T-cell (primary cell): ENCODE measurements around the gene CASTOR1. TPM values are rescaled to one million over a fixed set of nuclear protein-coding genes. Genes with fewer than 3 reads are reported as not detected.
A peak's percentile ranks its signal among the peaks of the same experiment; 100 is the strongest.

Experiments
- ATAC-seq, 4 experiments: fragments of 200-7000 bp in 3 of 4; fragments of 150-1000 bp in 1 of 4; cut with Tn5 transposase; replicated peaks in 1 of 4; 1 replicate in 3 of 4; 2 replicates in 1 of 4; pipeline ENCODE4 v1.10.0; 2021; ENCODE audit warnings: moderate library complexity in 3 of 4, mild to moderate bottlenecking in 2 of 4, moderate number of reproducible peaks in 1 of 4
- CTCF ChIA-PET, 2 donors: fragments of 300-600 bp; sonication (Branson Sonifier 250); formaldehyde crosslinking; loops; one replicate each; lab custom pipeline; 2022; ENCODE audit warnings: antibody characterized with exemption in 2 of 2; lab: Charles Lee
- POLR2A ChIA-PET, 2 donors: fragments of 300-600 bp; sonication (Branson Sonifier 250); formaldehyde crosslinking; loops; one replicate each; lab custom pipeline; 2022; ENCODE audit warnings: antibody characterized with exemption in 2 of 2; lab: Charles Lee
- DNase-seq, 35 experiments: peaks; one replicate each; pipeline versions ENCODE4 v3.0.0 to v3.0.0-alpha.2; 2013 to 2023
- H3K27ac ChIP-seq: one replicate; pipeline ENCODE4 v1.5.1; 2013; ENCODE audit warnings: low read length
- H3K27me3 ChIP-seq, 2 experiments: replicated peaks in 1 of 2; 1 replicate in 1 of 2; 2 replicates in 1 of 2; pipeline versions ENCODE4 v1.6.1 to v1.7.0; 2013; ENCODE audit warnings: low read length in 1 of 2, mixed read lengths in 1 of 2; ENCODE audit not compliant: control insufficient read depth in 2 of 2, insufficient read depth in 2 of 2; ENCODE audit errors: extremely low read depth in 1 of 2
- H3K36me3 ChIP-seq, 2 donors: 1 replicate in 1 of 2; 2 replicates in 1 of 2; pipeline versions ENCODE4 v1.6.1 to v1.7.0; 2013; ENCODE audit warnings: low read length in 1 of 2; ENCODE audit not compliant: control insufficient read depth in 2 of 2, insufficient read depth in 1 of 2; ENCODE audit errors: extremely low read depth in 1 of 2
- H3K4me1 ChIP-seq, 2 experiments: 1 replicate in 1 of 2; 2 replicates in 1 of 2; pipeline versions ENCODE4 v1.6.1 to v1.7.0; 2013; ENCODE audit warnings: low read length in 2 of 2, mixed read lengths in 1 of 2; ENCODE audit not compliant: insufficient read depth in 2 of 2, control insufficient read depth in 1 of 2; ENCODE audit errors: extremely low read depth in 1 of 2
- H3K4me3 ChIP-seq, 2 donors: 1 replicate in 1 of 2; 2 replicates in 1 of 2; pipeline versions ENCODE4 v1.5.1 to v1.7.0; 2013; ENCODE audit warnings: mild to moderate bottlenecking in 2 of 2, low read length in 1 of 2, moderate library complexity in 1 of 2; ENCODE audit not compliant: control insufficient read depth in 1 of 2; ENCODE audit errors: extremely low read depth in 1 of 2
- H3K9me3 ChIP-seq: 2 replicates; pipeline ENCODE4 v1.7.0; 2013
- H3K27ac Mint-ChIP-seq, 2 donors: one replicate each; pipeline ENCODE4 v1.8.0; 2020 to 2021; ENCODE audit warnings: mild to moderate bottlenecking in 2 of 2, mixed read lengths in 2 of 2
- H3K27me3 Mint-ChIP-seq, 2 donors: one replicate each; pipeline ENCODE4 v1.8.0; 2021 to 2022; ENCODE audit warnings: mixed read lengths in 2 of 2
- H3K36me3 Mint-ChIP-seq: one replicate; pipeline ENCODE4 v1.8.0; 2021; ENCODE audit warnings: mixed read lengths
- H3K4me1 Mint-ChIP-seq, 3 donors: one replicate each; pipeline ENCODE4 v1.8.0; 2020 to 2022; ENCODE audit warnings: mixed read lengths in 3 of 3, mild to moderate bottlenecking in 1 of 3
- H3K4me3 Mint-ChIP-seq, 3 donors: one replicate each; pipeline ENCODE4 v1.8.0; 2020 to 2022; ENCODE audit warnings: mild to moderate bottlenecking in 3 of 3, mixed read lengths in 3 of 3, moderate library complexity in 3 of 3
- H3K9me3 Mint-ChIP-seq, 3 donors: one replicate each; pipeline ENCODE4 v1.8.0; 2020 to 2022; ENCODE audit warnings: mixed read lengths in 3 of 3
- WGBS: methylation state at CpG from one replicate; pipeline ENCODE4 v1.1.5; 2013; ENCODE audit warnings: missing lambda C conversion rate; ENCODE audit not compliant: insufficient coverage; 5-methylcytosine and 5-hydroxymethylcytosine counted together
- total RNA-seq, 35 experiments: library from RNA in 6 of 35; stranded (reverse) in 6 of 35; fragments of 120-200 nt in 1 of 35; gene quantifications; one replicate each; pipeline versions ENCODE4 v1.2.1 to v1.2.4 and lab custom pipeline; 2013 to 2026

CASTOR1 gene
- total RNA-seq, 5 donors from 2014 or later (not counting 1 experiment from before 2014, with no cell fraction given): 12.8 to 21.9 (median 16.1) TPM

DNA sequence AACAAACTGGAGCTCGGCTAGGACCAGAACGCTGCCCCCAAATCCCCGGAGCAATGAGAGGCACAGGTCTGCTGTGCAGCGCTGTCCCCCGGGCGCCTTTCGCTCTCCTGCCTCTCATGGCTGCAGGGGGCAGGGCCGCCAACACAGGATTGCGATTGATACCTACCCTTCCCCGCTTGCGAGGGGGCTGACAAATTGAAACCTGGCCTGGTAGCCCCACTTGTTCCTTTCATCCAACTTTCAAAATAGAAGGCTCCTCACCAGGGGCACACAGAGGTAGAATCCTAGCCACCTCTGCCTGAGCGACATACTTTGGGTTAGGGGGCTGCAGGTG, 642 bp upstream of the CASTOR1 start:
- Histone ChIP-seq H3K4me1 (peaks cover 16 to 56% of the 10 kb centered on the region in 2 experiments), H3K9me3 (no peaks in the 10 kb centered on the region), H3K27me3 (no peaks in the 10 kb centered on the region), H3K36me3 (peaks cover 25 to 33% of the 10 kb centered on the region in 2 donors), H3K27ac (peak overlapping the region; percentile 61), H3K4me3 (peak overlapping the region; percentile 66 to 74)
- ATAC-seq (peak; percentile 34 to 50 (median 40)), DNase-seq (peak in 2 of 35 experiments; percentile 26 to 37)
- ChIA-PET POLR2A (interaction anchor here in 1 of 2 donors (0.6 to 1.5 kb wide), 2 partner anchors 67 to 996 kb away, joined by 3 to 5 read pairs; partner anchors contain the start of genes CCDC157 and SF3A1), CTCF (interaction anchor here (0.6 to 4.4 kb wide), 11 partner anchors 17 to 134 kb away, joined by 3 to 83 read pairs (median 7); partner anchors contain the start of genes RNF215 (in 1 of the 2), SEC14L2 (in 1 of the 2) and TBC1D10A (in 1 of the 2))
- H3K27ac Mint-ChIP-seq: peak overlapping the region; percentile 92 to 93
- H3K36me3 Mint-ChIP-seq: peaks cover 21% of the 10 kb centered on the region
- no peaks in the 10 kb centered on the region for H3K27me3 Mint-ChIP-seq
- peaks cover 42 to 52% (median 46%) of the 10 kb centered on the region in 3 donors for H3K4me1 Mint-ChIP-seq
- no peaks in the 10 kb centered on the region for H3K9me3 Mint-ChIP-seq
- peak overlapping the region; percentile 82 to 89 (median 86) for H3K4me3 Mint-ChIP-seq
- 4% methylated on average over 11 of the region's 12 CpGs for WGBS

DNA sequence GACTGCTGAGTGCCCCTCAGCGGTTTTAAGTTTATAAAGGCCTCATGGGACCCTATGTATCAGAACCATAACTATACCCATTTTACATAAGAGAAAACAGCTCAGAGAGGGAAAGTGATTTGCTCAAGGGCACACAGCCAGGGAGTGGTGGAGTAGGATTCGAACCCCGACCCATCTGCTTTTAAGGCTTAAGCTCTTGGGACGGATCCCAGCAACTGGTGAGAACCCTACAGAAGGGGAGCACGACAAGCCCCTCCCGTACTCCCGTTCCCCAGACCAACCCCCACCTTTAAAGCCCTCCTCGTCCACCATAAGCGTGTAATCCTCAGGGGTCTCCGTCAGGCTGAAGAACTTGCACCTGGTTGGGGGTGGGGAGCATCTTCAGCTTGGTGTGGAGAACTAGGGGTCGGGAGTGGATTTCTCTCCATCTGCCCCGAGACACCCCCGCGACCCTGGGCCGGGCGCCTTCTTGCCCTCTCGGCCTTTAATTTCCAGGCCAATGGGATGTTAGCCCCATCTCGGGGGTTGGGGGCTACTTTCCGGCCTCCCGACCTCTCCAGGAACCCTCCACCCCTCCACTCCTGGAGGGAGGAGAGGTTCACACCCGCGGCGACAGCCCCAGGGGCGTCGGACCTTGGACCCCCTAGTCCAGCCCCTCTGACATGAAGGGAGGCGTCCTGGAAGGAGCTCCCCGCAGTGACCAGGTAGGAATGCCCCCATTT, 725 bp downstream of the CASTOR1 start:
- peaks cover 19% of the 10 kb centered on the region for H3K36me3 Mint-ChIP-seq
- H3K27me3 Mint-ChIP-seq: no peaks in the 10 kb centered on the region
- ChIA-PET CTCF (interaction anchor here (0.6 to 4.4 kb wide), 40 partner anchors 14 to 183 kb away, joined by 3 to 83 read pairs (median 5); partner anchors contain the start of genes RNF215 (in 2 of the 2), CCDC157 (in 1 of the 2), SEC14L2 (in 1 of the 2) and SF3A1 (in 1 of the 2)), POLR2A (interaction anchor here (0.5 to 1.5 kb wide), 8 partner anchors 17 to 180 kb away, joined by 3 to 9 read pairs (median 3); partner anchors contain the start of genes CCDC157 (in 2 of the 2) and SF3A1 (in 2 of the 2))
- H3K36me3 ChIP-seq: peaks cover 20 to 21% of the 10 kb centered on the region in 2 donors
- H3K9me3 ChIP-seq: no peaks in the 10 kb centered on the region
- peak overlapping the region; percentile 60 for H3K27ac ChIP-seq
- H3K4me3 Mint-ChIP-seq: peak overlapping the region; percentile 82 to 89 (median 86)
- ATAC-seq (no peak), DNase-seq (peak in 1 of 35 experiments; percentile 28)
- 0% methylated on average over 2 of the region's 27 CpGs for WGBS
- H3K4me1 Mint-ChIP-seq: peaks cover 31 to 46% (median 40%) of the 10 kb centered on the region in 3 donors
- H3K4me3 ChIP-seq: peak overlapping the region; percentile 66 to 74
- H3K4me1 ChIP-seq: peaks cover 16 to 48% of the 10 kb centered on the region in 2 experiments
- H3K9me3 Mint-ChIP-seq: no peaks in the 10 kb centered on the region
- H3K27ac Mint-ChIP-seq: peak overlapping the region; percentile 79 to 82
- no peaks in the 10 kb centered on the region for H3K27me3 ChIP-seq

DNA sequence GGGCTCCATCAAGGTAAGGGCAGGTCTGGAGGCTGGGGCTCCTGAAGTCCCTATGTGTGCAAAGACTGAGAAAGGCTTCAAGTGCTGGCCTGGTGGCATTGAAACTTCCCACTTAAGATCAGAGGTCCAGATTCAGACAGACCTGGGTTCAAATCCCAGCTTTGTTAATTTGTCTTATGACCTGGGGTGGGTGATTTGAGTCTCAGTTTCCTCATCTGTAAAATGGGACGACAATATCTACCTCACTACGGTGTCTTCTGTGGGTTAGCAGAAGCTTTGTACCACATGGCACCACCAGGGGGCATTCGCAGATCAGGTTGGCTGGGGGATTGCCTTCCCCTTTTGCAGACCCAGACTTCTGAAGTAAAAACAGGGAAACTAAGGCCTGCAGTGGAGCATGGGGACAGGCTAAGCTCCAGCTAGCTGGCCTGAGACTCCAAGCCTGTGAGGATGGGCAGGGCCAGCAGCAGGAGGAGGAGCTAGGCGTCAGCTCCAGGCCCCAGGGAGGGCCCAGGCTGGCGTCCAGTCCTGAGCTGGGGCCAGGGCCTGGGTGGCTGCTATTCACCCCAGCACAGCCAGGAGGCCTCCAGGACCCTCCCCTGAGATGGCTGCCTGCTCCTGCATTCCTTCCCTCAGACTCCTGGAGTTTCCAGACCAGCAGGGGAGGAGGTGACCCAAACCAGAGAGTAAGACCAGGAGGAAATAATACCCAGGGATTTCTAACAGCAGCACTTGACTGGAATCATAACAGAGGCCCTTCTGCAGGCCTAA, 1.5 kb downstream of the CASTOR1 start:
- 44% methylated on average over 3 of the region's 5 CpGs for WGBS
- POLR2A ChIA-PET: interaction anchor here (0.5 to 1.5 kb wide), 4 partner anchors 18 to 69 kb away, joined by 3 to 5 read pairs (median 3); partner anchors contain the start of genes CCDC157 (in 1 of the 2) and SF3A1 (in 1 of the 2)
- H3K36me3 Mint-ChIP-seq: peaks cover 12% of the 10 kb centered on the region
- no peaks in the 10 kb centered on the region for H3K9me3 ChIP-seq
- H3K4me3 Mint-ChIP-seq: peak overlapping the region; percentile 82 to 89 (median 86)
- H3K4me1 ChIP-seq: peaks cover 16 to 55% of the 10 kb centered on the region in 2 experiments
- no peaks in the 10 kb centered on the region for H3K9me3 Mint-ChIP-seq
- H3K36me3 ChIP-seq: peaks cover 13 to 15% of the 10 kb centered on the region in 2 donors
- CTCF ChIA-PET: interaction anchor here (0.6 to 4.4 kb wide), 38 partner anchors 14 to 183 kb away, joined by 3 to 83 read pairs (median 5); partner anchors contain the start of genes RNF215 (in 2 of the 2), CCDC157 (in 1 of the 2), SEC14L2 (in 1 of the 2) and SF3A1 (in 1 of the 2)
- H3K27me3 ChIP-seq: peaks cover 0 to 2% of the 10 kb centered on the region in 2 experiments
- ATAC-seq (peak; percentile 34 to 41 (median 38)), DNase-seq (peak; percentile 75 to 93 (median 88))
- no peak overlapping the region for H3K27ac ChIP-seq
- no peaks in the 10 kb centered on the region for H3K27me3 Mint-ChIP-seq
- H3K27ac Mint-ChIP-seq: peak overlapping the region; percentile 79 to 82
- peaks cover 37 to 50% (median 42%) of the 10 kb centered on the region in 3 donors for H3K4me1 Mint-ChIP-seq
- H3K4me3 ChIP-seq: peak overlapping the region; percentile 66 to 74

DNA sequence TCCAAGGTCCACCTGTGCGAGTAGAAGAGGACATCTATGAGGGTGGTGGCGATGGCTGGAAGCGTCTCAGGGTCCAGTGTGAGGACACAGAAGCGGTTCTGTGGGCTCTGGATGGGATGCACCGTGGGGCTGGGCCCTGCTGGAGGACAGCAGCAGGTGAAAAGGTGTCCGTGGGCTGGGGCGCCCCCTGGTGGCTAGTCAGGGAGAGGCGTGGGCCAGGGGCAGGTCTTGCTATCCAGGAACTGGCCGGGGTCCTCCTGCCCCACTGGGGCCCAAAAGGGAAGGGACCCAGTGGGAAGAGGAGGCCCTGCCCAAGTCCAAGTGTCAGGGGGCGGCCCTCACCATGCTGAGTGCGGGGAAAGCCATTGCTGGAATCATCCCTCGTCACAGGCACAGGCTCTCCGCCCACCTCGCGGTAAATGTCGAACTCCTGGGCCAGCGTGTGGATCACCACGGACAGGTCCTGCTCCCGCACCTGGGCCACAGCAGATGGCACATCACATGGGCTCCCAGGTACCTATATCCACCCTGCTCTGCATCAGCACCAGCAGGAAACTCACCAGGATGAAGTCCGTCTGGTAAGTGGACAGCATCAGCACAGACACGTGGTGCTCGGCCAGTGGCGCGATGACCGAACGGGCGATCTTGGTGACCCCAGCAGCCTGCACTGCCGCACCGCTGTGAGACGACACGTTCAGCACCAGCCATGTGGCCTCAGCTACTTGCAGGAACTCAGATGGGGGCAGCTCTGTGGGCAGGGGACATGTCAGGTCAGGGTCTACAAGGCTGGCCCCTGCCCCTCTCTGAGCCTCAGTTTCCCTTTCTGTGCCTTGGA, 2.3 kb downstream of the CASTOR1 start:
- H3K27me3 ChIP-seq: peaks cover 0 to 5% of the 10 kb centered on the region in 2 experiments
- Mint-ChIP-seq H3K27me3 (no peaks in the 10 kb centered on the region), H3K4me3 (no peak overlapping the region), H3K27ac (peak overlapping the region in 1 of 2 donors; percentile 39), H3K36me3 (peaks cover 9% of the 10 kb centered on the region), H3K9me3 (no peaks in the 10 kb centered on the region), H3K4me1 (peaks cover 45 to 57% (median 48%) of the 10 kb centered on the region in 3 donors)
- peak; percentile 58 to 90 (median 81) for DNase-seq
- ChIA-PET POLR2A (interaction anchor here in 1 of 2 donors (0.6 kb wide), 1 partner anchor 303 kb away, joined by 3 read pairs; no protein-coding TSS in a partner anchor), CTCF (interaction anchor here (0.6 to 4.4 kb wide), 32 partner anchors 15 to 182 kb away, joined by 3 to 83 read pairs (median 6); partner anchors contain the start of genes RNF215 (in 2 of the 2), CCDC157 (in 1 of the 2), SEC14L2 (in 1 of the 2) and SF3A1 (in 1 of the 2))
- H3K4me3 ChIP-seq: no peak overlapping the region
- H3K9me3 ChIP-seq: no peaks in the 10 kb centered on the region
- no peak overlapping the region for H3K27ac ChIP-seq
- H3K4me1 ChIP-seq: peaks cover 18 to 63% of the 10 kb centered on the region in 2 experiments
- H3K36me3 ChIP-seq: peaks cover 6 to 7% of the 10 kb centered on the region in 2 donors
- ATAC-seq: peak in 2 of 4 experiments; percentile 14 to 25
- WGBS: 53% methylated on average over 31 of the region's 31 CpGs

DNA sequence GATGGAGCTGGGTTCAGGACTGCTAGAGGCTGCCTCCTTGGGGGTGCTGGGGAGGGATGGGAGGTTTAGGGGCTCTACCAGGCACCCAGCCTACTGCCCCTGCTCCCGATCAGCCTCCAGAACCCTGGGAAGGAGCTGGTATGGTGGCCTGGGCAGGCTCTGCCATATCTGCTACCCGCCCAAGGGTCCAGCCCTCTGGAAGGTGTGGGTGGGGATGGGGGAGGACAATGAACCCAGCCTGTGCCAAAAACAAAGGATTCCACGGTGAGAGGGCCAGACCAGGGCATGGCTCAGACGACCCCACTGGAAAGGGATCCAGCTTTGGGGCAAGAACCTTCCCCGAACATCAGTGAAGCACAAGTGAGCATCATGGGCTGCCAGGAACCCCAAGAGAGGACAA, 3.0 kb downstream of the CASTOR1 start:
- Mint-ChIP-seq H3K27ac (no peak overlapping the region), H3K9me3 (no peaks in the 10 kb centered on the region), H3K4me3 (no peak overlapping the region), H3K27me3 (no peaks in the 10 kb centered on the region), H3K4me1 (peaks cover 40 to 54% (median 44%) of the 10 kb centered on the region in 3 donors), H3K36me3 (peaks cover 9% of the 10 kb centered on the region)
- ChIA-PET POLR2A (interaction anchor here in 1 of 2 donors (0.5 to 0.6 kb wide), 2 partner anchors 99 to 304 kb away, joined by 3 to 6 read pairs; no protein-coding TSS in a partner anchor), CTCF (interaction anchor here (0.8 to 1.5 kb wide), 4 partner anchors 23 to 181 kb away, joined by 3 to 4 read pairs (median 4); partner anchors contain the start of gene RNF215 (in 1 of the 2))
- peaks cover 0 to 5% of the 10 kb centered on the region in 2 experiments for H3K27me3 ChIP-seq
- no peaks in the 10 kb centered on the region for H3K9me3 ChIP-seq
- no peak overlapping the region for H3K27ac ChIP-seq
- H3K4me1 ChIP-seq: peaks cover 18 to 63% of the 10 kb centered on the region in 2 experiments
- 96% methylated on average over 5 of the region's 5 CpGs for WGBS
- DNase-seq (no peak), ATAC-seq (no peak)
- H3K4me3 ChIP-seq: no peak overlapping the region
- H3K36me3 ChIP-seq: peaks cover 3 to 4% of the 10 kb centered on the region in 2 donors
